HepG2 (cell line): ENCODE data around the gene SOX12. TPM values are rescaled to one million over a fixed set of nuclear protein-coding genes. Genes with fewer than 3 reads are reported as not detected.

Experiments used
- AHR ChIP-seq: IDR thresholded peaks from 2 replicates; pipeline ENCODE4 v1.6.1; 2018; ENCODE audit warnings: missing genetic modification reagents, missing compliant biosample characterization
- EP300 ChIP-seq, 3 experiments: sonication (generic) in 1 of 3; formaldehyde crosslinking in 1 of 3; IDR thresholded peaks; 2 replicates each; pipeline versions ENCODE4 v1.5.1 to v1.6.1; 2011 to 2020; ENCODE audit warnings: low read depth in 2 of 3, low read length in 2 of 3, borderline replicate concordance in 1 of 3, improper control_type of control experiment in 1 of 3, mild to moderate bottlenecking in 1 of 3, missing genetic modification reagents in 1 of 3, moderate library complexity in 1 of 3
- FOXK1 ChIP-seq: sonication (generic); formaldehyde crosslinking; IDR thresholded peaks from 2 replicates; pipeline ENCODE4 v1.4.0; 2020; ENCODE audit warnings: low read depth, missing genetic modification reagents, borderline replicate concordance
- IKZF1 ChIP-seq: fragments of 450-650 bp; IDR thresholded peaks from 2 replicates; pipeline ENCODE4 v1.7.1; 2016
- IRF2 ChIP-seq: IDR thresholded peaks from 2 replicates; pipeline ENCODE4 v1.6.1; 2018; ENCODE audit warnings: missing genetic modification reagents, missing compliant biosample characterization
- KDM1A ChIP-seq: IDR thresholded peaks from 2 replicates; pipeline ENCODE4 v1.6.1; 2016; ENCODE audit warnings: missing compliant biosample characterization
- NONO ChIP-seq, 2 experiments: fragments of 450-650 bp in 1 of 2; sonication (generic) in 1 of 2; formaldehyde crosslinking in 1 of 2; IDR thresholded peaks in 1 of 2; conservative IDR thresholded peaks in 1 of 2; 2 replicates each; pipeline versions ENCODE4 v1.6.1 to v1.8.0; 2017 to 2022; ENCODE audit warnings: mild to moderate bottlenecking in 1 of 2, missing genetic modification reagents in 1 of 2, moderate library complexity in 1 of 2
- RFXANK ChIP-seq: IDR thresholded peaks from 2 replicates; pipeline ENCODE4 v1.6.1; 2016
- SRSF4 ChIP-seq: fragments of 200-400 bp; formaldehyde crosslinking; IDR thresholded peaks from one replicate; pipeline ENCODE4 v1.6.1; 2018; ENCODE audit warnings: mild to moderate bottlenecking, low read depth, low read length, moderate library complexity; ENCODE audit not compliant: poor library complexity, severe bottlenecking
- ZFP41 ChIP-seq: sonication (generic); formaldehyde crosslinking; IDR thresholded peaks from 2 replicates; pipeline ENCODE4 v1.4.0; 2020; ENCODE audit warnings: mild to moderate bottlenecking, missing genetic modification reagents, borderline replicate concordance
- ZNF83 ChIP-seq: sonication (generic); formaldehyde crosslinking; IDR thresholded peaks from 2 replicates; pipeline ENCODE4 v1.4.0; 2020; ENCODE audit warnings: missing genetic modification reagents, mild to moderate bottlenecking, borderline replicate concordance
- polyA plus RNA-seq, 8 experiments: library from polyadenylated mRNA; depleted of rRNA in 3 of 8; stranded (reverse) in 7 of 8; unstranded in 1 of 8; fragments of >200 nt; fragmentation: Illumina TruSeq in 4 of 8; extraction: Trizol in 4 of 8; gene quantifications; 2 replicates each; pipeline versions ENCODE4 v1.2.1 to v1.2.3, GENCODE V29; 2011 to 2016; ENCODE audit warnings: low read depth in 4 of 8, missing spikeins in 1 of 8, mixed read lengths in 1 of 8; ENCODE audit not compliant: insufficient read depth in 1 of 8
- total RNA-seq, 5 experiments: library from RNA; depleted of rRNA; stranded (reverse); fragments of >200 nt; fragmentation: Illumina TruSeq; extraction: Trizol; gene quantifications; 2 replicates each; pipeline ENCODE4 v1.2.3, GENCODE V29; 2016; ENCODE audit warnings: low read depth in 1 of 5
- TF ChIP-seq, protein P1 (sequence below): IDR thresholded peaks from 2 replicates; pipeline ENCODE4 v1.6.1; 2016; ENCODE audit warnings: low read depth
- TF ChIP-seq, protein P2 (sequence below): sonication (generic); formaldehyde crosslinking; IDR thresholded peaks from 2 replicates; pipeline ENCODE4 v1.9.0; 2021; ENCODE audit warnings: missing genetic modification reagents, mild to moderate bottlenecking, borderline replicate concordance
- TF ChIP-seq, protein P3 (sequence below): sonication (generic); formaldehyde crosslinking; IDR thresholded peaks from 2 replicates; pipeline ENCODE4 v1.8.0; 2023; ENCODE audit warnings: mild to moderate bottlenecking, missing genetic modification reagents
- TF ChIP-seq, protein P4 (sequence below): sonication (generic); formaldehyde crosslinking; IDR thresholded peaks from one replicate; pipeline ENCODE4 v1.5.1; 2020; ENCODE audit warnings: mild to moderate bottlenecking, missing genetic modification reagents; ENCODE audit errors: not compliant biosample characterization

SOX12 gene
- total and polyA plus RNA-seq, 2 of the 13 experiments (the other 11 are each of a cell fraction or from before 2014, with no cell fraction given): 10.0 to 18.7 TPM

DNA sequence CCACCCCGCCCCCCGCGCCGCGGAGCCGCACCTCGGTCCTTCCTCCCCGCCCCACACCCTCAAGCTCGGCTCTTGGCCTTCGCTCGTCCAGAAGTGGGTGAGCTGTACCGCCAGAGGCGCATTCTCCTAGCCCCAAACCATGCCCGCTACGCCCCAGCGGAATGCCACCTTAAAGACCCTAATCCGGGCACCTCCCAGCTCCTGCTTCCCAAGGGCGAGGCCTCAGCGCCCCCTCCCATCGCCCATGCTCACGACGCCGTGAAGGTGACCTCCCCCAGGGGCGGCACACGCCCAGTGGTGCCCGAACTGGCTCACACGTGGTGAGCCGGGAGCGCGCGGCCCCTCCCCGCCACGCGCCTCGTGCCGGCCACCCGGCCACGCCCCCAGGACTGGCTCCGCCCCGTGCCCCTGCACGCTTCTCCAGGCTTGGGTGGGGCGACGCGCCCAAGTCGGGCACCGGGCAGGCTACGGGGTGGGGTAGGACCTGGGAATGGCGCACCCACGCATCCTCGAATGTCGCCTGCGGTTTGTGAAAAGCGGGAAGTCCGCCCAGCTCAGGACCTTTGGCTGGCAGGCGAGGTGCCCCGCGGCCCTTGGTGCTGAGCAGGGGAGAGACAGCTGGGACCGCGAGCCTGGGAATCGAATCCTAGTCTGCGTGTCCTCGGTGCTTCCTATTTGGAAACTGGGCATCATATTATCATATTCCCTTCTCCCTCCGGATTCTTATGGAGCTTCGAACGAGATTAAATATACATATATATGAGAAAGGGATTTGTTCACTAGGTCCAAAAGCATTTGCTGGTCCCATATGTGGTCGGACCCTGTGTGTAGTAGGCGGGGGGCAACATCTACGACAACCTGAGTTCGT lies 941 bp upstream of the SOX12 start (continued):
- TF ChIP-seq, protein P1, sequence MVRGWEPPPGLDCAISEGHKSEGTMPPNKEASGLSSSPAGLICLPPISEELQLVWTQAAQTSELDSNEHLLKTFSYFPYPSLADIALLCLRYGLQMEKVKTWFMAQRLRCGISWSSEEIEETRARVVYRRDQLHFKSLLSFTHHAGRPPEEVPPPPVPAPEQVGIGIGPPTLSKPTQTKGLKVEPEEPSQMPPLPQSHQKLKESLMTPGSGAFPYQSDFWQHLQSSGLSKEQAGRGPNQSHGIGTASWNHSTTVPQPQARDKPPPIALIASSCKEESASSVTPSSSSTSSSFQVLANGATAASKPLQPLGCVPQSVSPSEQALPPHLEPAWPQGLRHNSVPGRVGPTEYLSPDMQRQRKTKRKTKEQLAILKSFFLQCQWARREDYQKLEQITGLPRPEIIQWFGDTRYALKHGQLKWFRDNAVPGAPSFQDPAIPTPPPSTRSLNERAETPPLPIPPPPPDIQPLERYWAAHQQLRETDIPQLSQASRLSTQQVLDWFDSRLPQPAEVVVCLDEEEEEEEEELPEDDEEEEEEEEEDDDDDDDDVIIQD (CRISPR knock-in tag): peak; percentile 77; the same call in 1 of the 2 replicates
- peak; percentile 74; the same call in 1 of the 2 replicates for TF ChIP-seq IRF2 (CRISPR knock-in tag)
- peak; percentile 79; the same call in 1 of the 2 replicates for TF ChIP-seq ZFP41 (CRISPR knock-in tag)
- peak; percentile 54 for TF ChIP-seq SRSF4
- TF ChIP-seq EP300 (IDR thresholded peaks at IDR 0.05; ENCODE audit: low read depth in 2 of 2, low read length in 2 of 2): peak; percentile 59 to 71; a peak in 3 of 4 replicates
- peak; percentile 77 for TF ChIP-seq EP300 (CRISPR knock-in tag; IDR thresholded peaks at IDR 0.05; ENCODE audit: borderline replicate concordance)
- TF ChIP-seq ZNF83 (CRISPR knock-in tag): peak; percentile 97
- 0 out of 2 replicates have a peak, but pooled peaks have one; percentile 10 for TF ChIP-seq KDM1A (CRISPR knock-in tag)
- TF ChIP-seq, protein P2, sequence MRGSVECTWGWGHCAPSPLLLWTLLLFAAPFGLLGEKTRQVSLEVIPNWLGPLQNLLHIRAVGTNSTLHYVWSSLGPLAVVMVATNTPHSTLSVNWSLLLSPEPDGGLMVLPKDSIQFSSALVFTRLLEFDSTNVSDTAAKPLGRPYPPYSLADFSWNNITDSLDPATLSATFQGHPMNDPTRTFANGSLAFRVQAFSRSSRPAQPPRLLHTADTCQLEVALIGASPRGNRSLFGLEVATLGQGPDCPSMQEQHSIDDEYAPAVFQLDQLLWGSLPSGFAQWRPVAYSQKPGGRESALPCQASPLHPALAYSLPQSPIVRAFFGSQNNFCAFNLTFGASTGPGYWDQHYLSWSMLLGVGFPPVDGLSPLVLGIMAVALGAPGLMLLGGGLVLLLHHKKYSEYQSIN: 0 out of 2 replicates have a peak, but pooled peaks have one; percentile 44
- TF ChIP-seq NONO (IDR thresholded peaks at IDR 0.05): no peak
- peak; percentile 100 for TF ChIP-seq NONO (CRISPR knock-in tag; conservative IDR thresholded peaks at IDR 0.05)
- peak; percentile 98 for TF ChIP-seq RFXANK (CRISPR knock-in tag)
- TF ChIP-seq IKZF1: no peak
- peak; percentile 90; the same call in 1 of the 2 replicates for TF ChIP-seq FOXK1 (CRISPR knock-in tag)
- TF ChIP-seq, protein P3, sequence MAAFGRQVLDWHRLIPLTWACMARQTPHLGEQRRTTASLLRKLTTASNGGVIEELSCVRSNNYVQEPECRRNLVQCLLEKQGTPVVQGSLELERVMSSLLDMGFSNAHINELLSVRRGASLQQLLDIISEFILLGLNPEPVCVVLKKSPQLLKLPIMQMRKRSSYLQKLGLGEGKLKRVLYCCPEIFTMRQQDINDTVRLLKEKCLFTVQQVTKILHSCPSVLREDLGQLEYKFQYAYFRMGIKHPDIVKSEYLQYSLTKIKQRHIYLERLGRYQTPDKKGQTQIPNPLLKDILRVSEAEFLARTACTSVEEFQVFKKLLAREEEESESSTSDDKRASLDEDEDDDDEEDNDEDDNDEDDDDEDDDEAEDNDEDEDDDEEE (CRISPR knock-in tag): peak; percentile 71; the same call in 1 of the 2 replicates
- TF ChIP-seq, protein P4, sequence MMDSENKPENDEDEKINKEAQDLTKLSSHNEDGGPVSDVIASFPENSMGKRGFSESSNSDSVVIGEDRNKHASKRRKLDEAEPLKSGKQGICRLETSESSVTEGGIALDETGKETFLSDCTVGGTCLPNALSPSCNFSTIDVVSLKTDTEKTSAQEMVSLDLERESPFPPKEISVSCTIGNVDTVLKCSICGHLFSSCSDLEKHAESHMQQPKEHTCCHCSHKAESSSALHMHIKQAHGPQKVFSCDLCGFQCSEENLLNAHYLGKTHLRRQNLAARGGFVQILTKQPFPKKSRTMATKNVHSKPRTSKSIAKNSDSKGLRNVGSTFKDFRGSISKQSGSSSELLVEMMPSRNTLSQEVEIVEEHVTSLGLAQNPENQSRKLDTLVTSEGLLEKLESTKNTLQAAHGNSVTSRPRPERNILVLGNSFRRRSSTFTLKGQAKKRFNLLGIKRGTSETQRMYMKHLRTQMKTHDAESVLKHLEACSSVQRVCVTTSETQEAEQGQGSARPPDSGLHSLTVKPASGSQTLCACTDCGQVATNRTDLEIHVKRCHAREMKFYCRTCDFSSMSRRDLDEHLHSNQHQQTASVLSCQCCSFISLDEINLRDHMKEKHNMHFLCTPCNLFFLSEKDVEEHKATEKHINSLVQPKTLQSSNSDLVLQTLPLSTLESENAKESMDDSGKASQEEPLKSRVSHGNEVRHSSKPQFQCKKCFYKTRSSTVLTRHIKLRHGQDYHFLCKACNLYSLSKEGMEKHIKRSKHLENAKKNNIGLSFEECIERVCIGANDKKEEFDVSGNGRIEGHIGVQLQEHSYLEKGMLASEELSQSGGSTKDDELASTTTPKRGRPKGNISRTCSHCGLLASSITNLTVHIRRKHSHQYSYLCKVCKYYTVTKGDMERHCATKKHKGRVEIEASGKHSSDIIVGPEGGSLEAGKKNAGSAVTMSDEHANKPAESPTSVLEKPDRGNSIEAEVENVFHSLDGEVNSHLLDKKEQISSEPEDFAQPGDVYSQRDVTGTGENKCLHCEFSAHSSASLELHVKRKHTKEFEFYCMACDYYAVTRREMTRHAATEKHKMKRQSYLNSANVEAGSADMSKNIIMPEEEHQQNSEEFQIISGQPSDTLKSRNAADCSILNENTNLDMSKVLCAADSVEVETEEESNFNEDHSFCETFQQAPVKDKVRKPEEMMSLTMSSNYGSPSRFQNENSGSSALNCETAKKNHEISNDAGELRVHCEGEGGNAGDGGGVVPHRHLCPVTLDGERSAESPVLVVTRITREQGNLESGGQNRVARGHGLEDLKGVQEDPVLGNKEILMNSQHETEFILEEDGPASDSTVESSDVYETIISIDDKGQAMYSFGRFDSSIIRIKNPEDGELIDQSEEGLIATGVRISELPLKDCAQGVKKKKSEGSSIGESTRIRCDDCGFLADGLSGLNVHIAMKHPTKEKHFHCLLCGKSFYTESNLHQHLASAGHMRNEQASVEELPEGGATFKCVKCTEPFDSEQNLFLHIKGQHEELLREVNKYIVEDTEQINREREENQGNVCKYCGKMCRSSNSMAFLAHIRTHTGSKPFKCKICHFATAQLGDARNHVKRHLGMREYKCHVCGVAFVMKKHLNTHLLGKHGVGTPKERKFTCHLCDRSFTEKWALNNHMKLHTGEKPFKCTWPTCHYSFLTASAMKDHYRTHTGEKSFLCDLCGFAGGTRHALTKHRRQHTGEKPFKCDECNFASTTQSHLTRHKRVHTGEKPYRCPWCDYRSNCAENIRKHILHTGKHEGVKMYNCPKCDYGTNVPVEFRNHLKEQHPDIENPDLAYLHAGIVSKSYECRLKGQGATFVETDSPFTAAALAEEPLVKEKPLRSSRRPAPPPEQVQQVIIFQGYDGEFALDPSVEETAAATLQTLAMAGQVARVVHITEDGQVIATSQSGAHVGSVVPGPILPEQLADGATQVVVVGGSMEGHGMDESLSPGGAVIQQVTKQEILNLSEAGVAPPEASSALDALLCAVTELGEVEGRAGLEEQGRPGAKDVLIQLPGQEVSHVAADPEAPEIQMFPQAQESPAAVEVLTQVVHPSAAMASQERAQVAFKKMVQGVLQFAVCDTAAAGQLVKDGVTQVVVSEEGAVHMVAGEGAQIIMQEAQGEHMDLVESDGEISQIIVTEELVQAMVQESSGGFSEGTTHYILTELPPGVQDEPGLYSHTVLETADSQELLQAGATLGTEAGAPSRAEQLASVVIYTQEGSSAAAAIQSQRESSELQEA: peak; percentile 99
- peak; percentile 98 for TF ChIP-seq AHR (CRISPR knock-in tag)
